Brain microvascular endothelial cell (primary cell): ENCODE results near the gene ATG101.

Source experiments
- DNase-seq: peaks from one replicate; pipeline ENCODE4 v3.0.0-alpha.2; 2020
- H3K27ac ChIP-seq: fragments of 250-450 bp; sonication (Bioruptor Pico); 2 replicates; pipeline ENCODE4 v1.5.1; 2020; ENCODE audit warnings: mild to moderate bottlenecking, moderate library complexity
- H3K27me3 ChIP-seq: fragments of 250-450 bp; sonication (Bioruptor Pico); replicated peaks from 2 replicates; pipeline ENCODE4 v1.5.1; 2020; ENCODE audit warnings: mild to moderate bottlenecking
- H3K36me3 ChIP-seq: fragments of 250-450 bp; sonication (Bioruptor Pico); replicated peaks from 2 replicates; pipeline ENCODE4 v1.5.1; 2020; ENCODE audit warnings: mild to moderate bottlenecking
- H3K4me3 ChIP-seq: 2 replicates; pipeline ENCODE4 v1.5.1; 2011; ENCODE audit warnings: low read depth, mild to moderate bottlenecking, control low read depth, low read length, moderate library complexity
- CTCF ChIP-seq: IDR thresholded peaks from 2 replicates; pipeline ENCODE4 v1.5.1; 2011; ENCODE audit warnings: low read depth, mild to moderate bottlenecking, moderate library complexity, low read length, control low read depth, inconsistent platforms; ENCODE audit errors: missing control alignments
- in situ Hi-C: cut with HindIII; loops from 2 replicates; pipeline ENCODE4 v1.10.0; 2017; ENCODE audit warnings: low sequenced_read_pairs, low pct_ligation_motif_present

Gene ATG101

GRCh38 chr12:52086366-52086765 is 16.6 kb downstream of the ATG101 start:
- no peak for DNase-seq
- Histone ChIP-seq H3K36me3 (no peaks in the 10 kb centered on the region), H3K27me3 (peaks cover 16% of the 10 kb centered on the region), H3K4me3 (no peak overlapping the region), H3K27ac (no peak overlapping the region)
- in situ Hi-C loops, result no loop called here
- no peak for TF ChIP-seq CTCF

DNA sequence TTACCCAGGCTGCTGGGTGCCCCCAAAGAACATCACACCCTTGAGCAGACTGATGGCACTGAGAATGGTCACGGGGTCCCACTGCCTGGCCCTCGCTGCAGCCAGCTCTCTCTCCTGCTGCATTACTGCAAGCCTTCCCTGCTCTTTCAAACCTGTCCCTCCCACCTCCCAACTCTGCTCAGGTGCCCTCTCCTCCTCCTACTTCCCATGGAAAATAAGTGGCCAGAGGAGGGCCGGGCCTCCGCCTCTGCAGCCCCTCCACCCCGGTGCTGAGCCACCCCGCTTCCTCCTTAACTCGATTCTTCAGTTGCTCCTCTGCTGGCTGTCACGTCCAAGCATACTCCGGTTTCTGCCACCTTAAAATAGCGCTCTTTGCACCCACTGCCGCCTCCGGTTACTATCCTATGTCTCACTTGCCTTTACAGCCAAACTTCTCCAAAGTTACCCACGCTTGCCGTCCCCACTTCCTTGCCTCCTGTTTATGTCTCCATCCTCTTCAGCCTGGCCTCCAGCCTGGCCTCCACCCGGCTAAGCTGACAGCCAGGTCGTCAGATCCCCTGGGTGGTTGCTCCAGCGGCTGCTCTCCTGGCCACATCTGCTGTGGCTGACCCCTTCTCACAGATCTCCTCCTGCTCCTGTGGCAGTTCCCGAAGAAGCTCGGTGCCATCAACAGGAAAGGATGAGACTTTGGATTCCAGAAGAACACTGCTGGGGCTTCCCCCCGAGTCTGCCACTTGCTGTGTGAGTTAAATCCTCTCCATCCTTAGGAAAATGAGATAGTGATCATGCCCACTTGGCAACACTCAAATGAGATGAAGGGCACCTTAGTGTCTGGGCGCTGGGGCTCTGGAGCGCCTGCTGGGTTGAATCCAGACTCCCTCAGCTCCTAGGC is 17.4 kb downstream of the ATG101 start:
- Histone ChIP-seq H3K36me3 (no peaks in the 10 kb centered on the region), H3K4me3 (no peak overlapping the region), H3K27ac (no peak overlapping the region), H3K27me3 (peaks cover 25% of the 10 kb centered on the region)
- TF ChIP-seq CTCF, result no peak
- in situ Hi-C loops, result no loop called here
- DNase-seq, result no peak

DNA sequence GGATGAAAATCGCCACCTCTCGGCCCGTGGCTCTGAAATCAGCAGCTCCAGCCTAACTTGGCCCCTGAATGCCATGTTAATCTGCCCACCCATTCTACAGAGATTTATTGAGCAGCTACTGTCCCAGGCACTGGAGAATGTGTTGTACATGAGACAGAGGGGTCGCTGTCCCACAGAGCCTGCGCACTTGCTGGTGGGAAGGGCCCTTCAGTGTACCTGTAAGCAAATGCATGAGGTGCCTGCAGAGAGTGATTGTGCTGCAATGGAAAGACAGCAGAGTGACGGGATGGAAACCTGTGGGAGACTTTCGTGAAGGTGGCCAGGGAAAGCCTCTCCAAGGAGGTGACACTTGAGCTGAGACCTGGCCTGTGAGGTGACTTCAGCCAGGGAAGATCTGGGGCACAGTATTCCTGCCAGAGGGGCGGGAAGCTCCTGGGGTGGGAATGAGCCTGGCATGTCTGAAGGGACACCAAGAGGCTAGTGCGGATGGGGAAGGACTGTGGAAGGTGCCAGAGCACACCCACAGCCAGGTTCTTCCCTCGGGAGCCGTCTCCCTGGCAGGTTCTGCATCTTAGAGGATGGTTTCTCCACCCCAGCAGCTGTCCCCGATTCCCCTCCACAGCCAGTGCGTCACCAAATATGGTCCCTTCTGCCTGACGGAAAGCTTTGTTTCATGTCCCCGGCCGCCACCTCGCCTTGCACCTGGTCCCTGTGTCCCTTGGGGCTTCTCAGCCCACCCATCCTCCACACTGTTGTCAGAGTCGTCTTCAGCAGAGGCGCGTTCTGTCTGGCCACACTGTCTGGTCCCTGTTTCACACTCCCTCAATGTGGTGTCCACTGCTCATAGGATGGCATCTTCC is 18.4 kb downstream of the ATG101 start:
- no peak for DNase-seq
- H3K36me3 ChIP-seq, result no peaks in the 10 kb centered on the region
- H3K4me3 ChIP-seq, result no peak overlapping the region
- peaks cover 25% of the 10 kb centered on the region for H3K27me3 ChIP-seq
- in situ Hi-C loops, result no loop called here
- H3K27ac ChIP-seq, result no peak overlapping the region
- TF ChIP-seq CTCF, result no peak

- Histone ChIP-seq H3K4me3 (no peak overlapping the region), H3K27ac (no peak overlapping the region), H3K36me3 (no peaks in the 10 kb centered on the region), H3K27me3 (peaks cover 25% of the 10 kb centered on the region)
- no peak for DNase-seq
- in situ Hi-C loops, result no loop called here
- TF ChIP-seq CTCF, result no peak
Measured at GRCh38 chr12:52089491-52089890, 19.7 kb downstream of the ATG101 start.

DNA sequence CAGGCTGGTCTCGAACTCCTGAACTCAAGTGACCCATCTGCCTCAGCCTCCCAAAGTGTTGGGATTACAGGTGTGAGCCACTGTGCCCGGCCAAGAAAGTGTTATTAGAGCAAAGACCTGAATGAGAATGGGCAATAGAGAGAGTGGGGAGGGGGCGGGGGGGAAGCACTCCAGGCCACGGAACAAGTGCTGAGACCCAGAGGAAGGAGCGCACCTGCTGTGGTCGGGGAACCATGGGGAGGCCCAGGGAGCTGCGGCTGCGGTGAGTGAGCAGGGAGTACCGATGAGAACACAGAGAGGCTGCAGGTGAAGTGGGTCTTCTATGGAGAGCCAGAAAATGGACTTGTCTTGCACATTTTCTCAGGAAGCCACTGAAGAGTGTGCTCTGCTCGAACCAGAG is 20.5 kb downstream of the ATG101 start:
- no peak for DNase-seq
- no peak for TF ChIP-seq CTCF
- in situ Hi-C loops, result no loop called here
- H3K27me3 ChIP-seq, result peaks cover 25% of the 10 kb centered on the region
- H3K36me3 ChIP-seq, result no peaks in the 10 kb centered on the region
- no peak overlapping the region for H3K27ac ChIP-seq
- no peak overlapping the region for H3K4me3 ChIP-seq
